HG02973 (cell line): ENCODE results near the gene ALG9.

ENCODE experiments used
- ATAC-seq: cut with Tn5 transposase; IDR thresholded peaks from one replicate; pipeline ENCODE4 v1.9.1; 2021; ENCODE audit warnings: moderate library complexity; ENCODE audit not compliant: unreplicated experiment

Gene ALG9, protein sequence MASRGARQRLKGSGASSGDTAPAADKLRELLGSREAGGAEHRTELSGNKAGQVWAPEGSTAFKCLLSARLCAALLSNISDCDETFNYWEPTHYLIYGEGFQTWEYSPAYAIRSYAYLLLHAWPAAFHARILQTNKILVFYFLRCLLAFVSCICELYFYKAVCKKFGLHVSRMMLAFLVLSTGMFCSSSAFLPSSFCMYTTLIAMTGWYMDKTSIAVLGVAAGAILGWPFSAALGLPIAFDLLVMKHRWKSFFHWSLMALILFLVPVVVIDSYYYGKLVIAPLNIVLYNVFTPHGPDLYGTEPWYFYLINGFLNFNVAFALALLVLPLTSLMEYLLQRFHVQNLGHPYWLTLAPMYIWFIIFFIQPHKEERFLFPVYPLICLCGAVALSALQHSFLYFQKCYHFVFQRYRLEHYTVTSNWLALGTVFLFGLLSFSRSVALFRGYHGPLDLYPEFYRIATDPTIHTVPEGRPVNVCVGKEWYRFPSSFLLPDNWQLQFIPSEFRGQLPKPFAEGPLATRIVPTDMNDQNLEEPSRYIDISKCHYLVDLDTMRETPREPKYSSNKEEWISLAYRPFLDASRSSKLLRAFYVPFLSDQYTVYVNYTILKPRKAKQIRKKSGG

DNA sequence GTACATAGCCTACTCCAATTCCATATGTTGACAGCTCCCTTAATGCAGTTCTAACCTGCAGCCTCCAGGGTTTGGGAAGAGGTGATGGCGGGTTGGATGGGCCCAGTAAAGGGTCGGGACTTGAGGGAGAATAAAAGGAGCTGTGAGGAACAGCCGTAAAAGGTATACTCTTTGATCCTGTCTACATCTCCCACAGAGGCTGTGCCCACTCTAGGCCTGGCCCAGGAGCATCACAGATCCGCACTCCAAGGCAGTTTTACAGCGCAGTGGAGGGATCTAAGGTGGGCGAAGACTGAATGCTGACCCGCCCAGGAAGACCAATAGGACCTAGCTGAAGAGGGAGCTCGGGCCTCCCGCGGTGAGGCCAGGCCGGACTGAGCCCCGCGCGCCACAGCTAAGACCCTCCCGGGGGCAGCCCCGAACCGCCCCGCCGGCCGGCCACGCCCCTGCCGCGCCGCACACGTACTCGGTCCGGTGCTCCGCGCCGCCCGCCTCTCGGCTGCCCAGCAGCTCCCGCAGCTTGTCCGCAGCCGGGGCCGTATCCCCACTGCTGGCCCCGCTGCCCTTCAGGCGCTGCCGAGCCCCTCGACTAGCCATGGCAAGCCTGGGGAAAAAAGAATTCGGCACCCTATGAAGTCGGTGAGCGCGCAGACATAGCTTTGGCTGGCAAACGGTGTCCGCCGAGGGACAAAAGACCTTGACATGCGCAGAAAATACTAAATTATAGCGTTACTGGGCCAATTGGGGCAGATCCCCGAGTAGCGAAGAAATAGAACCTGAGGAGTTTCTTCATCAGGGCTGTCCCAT, at the start of gene ALG9:
ALG9 (minus strand) TSS at position 696 of the 807 bp plus-strand sequence; CDS start at position 597, 99 bp downstream.
- ATAC-seq, result peak; percentile 83

DNA sequence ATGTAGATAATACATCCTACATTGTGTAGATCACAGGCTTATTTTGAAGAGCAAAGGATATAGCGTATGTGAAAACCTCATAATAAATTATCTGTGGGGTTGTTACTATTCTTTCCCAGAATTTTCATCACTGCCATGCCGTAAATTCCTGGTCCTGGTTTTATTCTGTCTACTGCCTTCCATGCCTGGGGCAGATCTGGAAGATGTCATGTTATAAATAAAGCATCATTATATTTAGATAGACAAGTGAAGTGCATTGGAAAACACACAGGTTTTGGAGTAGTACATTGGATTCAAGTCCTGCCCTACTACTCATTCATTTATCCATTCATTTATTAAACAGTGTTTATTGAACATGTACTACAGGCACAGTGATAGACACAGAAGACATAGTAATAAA, 49.5 kb upstream of the ALG9 start:
- ATAC-seq, result no peak

DNA sequence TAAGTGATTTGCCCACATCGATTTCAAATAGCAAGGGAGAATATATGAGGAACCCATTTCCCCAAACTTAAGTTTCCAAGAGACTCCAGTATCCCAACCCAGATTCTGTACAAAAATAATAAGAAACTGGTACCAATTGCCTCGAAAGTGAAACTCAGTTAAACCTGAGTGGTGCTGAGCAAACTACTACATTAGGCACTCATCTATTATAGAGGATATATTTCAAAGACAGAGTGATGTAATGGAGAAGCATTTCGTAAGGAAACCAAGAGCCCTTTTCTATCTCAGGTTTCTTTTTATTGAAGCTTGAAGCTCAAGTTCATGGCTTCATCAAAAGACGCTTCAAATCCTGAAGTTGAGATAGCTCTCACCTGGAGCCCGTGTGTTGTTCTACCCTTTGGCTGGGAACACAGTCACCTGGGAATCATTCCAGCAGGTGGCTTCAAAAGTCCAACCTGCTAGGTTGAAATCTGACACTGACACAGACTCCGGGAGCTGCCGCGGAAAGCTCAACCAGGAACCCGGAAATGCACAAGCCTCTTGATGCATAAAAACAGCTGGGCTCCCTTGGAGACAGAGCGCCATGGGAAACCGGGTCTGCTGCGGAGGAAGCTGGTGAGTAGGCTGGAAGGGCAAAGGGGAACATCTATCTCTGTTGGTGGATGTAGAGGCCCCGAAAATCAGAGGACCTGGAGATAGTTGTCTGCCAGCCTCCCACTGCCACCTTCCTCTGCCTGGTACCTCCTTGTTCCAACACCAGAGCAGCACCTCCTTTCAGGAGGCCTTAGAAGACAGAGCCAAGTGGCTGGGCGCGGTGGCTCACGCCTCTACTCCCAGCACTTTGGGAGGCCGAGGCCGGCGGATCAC, 47.2 kb upstream of the ALG9 start, which contains the start of gene C11orf52:
C11orf52 (plus strand) TSS at position 524 of the 867 bp plus-strand sequence; CDS start at position 584, 60 bp downstream.
- ATAC-seq, result no peak

DNA sequence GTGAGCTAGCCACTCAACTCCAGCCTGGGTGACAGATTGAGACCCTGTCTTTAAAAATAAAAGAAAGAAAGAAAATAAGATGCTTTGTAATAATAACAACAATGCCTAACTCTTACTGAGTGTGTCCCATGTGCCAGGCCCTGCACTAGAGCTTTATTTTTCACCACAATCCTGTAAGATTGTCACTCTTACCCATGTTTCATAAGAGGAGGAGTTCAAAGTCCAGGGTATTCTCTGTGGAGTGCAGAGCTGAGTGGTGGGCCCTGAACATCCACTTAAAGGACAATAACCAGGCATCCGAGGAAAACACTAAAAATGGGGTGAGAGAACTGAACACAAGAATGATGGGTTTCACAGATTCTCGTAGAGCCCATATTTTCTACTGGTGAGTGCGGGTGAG, 46.4 kb upstream of the ALG9 start:
- ATAC-seq, result no peak

DNA sequence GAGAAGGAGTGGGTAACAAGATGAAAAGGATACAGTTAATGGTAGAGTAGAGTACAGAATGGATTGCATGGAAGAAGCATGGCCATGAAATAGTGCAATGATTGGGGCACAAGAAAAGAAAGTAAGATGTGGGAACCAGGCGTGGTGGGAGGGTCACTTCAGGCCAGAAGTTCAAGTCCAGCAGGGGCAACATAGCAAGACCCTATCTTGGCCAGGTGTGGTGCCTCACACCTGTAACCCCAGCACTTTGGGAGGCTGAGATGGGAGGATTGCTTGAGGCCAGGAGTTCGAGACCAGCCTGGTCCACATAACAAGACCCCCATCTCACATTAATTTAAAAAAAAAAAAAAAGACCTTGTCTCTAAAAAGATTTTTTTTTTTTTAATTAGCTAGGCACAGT, 45.9 kb upstream of the ALG9 start:
- no peak for ATAC-seq

DNA sequence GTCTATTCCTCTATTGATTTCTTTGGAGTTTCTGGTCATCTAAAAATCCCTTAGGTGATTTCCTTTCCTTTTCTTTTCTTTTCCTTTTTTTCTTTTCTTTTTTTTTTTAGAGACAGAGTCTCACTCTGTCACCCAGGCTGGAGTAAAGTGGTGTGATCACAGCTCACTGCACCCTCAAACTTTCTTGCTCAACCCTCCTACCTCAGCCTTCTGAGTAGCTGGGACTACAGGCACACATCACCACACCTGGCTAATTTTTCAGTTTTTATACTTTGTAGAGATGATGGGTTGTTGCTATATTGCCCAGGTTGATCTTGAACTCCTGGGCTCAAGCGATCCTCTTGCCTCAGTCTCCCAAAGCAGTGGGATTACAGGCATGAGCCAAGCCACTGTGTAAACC, 45.4 kb upstream of the ALG9 start:
- ATAC-seq, result no peak

DNA sequence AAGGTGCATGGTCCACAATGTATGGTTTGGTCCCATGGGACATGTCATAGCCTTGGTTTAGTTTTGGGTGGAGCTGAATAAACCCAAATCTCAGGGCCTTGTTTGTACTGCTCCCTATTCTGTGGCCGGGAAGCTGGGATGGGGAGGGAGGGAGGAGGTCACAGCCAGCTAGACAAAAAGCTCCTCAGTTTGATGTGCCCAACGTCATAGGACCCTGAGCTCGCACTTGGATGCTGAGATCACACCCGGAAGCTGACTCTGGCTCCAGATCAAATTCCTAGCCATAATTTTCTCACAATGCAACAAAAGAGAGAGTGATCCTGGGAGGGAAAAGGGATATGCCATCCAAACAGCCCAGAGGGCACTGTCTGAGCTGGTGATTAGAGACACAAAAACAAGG, 42.6 kb upstream of the ALG9 start:
- no peak for ATAC-seq

DNA sequence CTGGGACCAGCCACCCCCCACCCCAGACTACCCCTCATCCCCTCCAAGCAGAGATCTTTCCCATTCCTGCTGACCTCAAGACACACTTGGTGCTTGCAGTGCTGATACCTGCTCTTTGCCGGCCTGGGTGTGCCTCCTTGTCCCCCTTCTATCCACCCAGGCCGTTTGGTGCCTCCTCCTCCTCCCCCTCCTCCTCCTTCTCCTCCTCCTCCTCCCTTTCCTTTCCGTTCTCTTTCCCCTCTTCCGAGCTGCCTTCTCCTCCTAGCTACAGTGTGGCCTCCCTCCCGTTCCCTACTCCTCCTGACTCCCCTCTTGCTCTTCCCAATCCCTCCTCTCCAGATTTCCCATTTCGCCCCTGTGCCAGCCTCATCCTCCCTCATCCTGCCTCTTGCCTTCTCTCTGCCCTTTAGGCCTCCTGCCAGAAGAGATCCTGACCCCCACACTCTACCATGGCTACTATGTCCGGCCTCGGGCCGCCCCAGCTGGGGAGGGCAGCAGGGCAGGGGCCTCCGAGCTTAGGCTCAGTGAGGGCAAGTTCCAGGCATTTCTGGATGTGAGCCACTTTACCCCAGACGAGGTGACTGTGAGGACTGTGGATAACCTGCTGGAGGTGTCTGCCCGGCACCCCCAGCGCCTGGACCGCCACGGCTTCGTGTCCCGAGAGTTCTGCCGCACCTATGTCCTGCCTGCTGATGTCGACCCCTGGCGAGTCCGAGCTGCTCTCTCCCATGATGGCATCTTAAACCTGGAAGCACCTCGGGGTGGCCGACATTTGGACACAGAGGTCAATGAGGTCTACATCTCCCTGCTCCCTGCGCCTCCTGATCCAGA, 41.9 kb upstream of the ALG9 start:
- no peak for ATAC-seq

DNA sequence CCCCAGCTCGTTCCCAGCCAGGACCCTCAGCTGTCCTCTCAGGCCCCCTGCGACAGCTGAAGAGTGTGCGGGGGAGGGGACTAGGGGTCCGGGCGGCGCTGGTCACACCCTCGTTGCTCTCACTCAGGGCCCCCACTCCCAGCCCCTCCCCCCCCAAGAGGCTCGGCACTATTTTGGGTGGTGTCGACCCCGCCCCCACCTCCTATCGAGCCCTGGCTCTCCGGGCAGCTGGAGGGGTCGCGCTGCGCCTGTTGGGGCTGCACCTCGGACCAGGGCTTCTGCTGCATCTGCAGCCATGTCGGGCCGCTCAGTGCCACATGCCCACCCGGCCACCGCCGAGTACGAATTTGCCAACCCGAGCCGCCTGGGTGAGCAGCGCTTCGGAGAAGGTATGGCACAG, 41.2 kb upstream of the ALG9 start, which contains the start of gene HSPB2:
HSPB2 (plus strand) TSS at position 200 of the 400 bp plus-strand sequence; CDS start at position 296, 96 bp downstream.
- no peak for ATAC-seq

DNA sequence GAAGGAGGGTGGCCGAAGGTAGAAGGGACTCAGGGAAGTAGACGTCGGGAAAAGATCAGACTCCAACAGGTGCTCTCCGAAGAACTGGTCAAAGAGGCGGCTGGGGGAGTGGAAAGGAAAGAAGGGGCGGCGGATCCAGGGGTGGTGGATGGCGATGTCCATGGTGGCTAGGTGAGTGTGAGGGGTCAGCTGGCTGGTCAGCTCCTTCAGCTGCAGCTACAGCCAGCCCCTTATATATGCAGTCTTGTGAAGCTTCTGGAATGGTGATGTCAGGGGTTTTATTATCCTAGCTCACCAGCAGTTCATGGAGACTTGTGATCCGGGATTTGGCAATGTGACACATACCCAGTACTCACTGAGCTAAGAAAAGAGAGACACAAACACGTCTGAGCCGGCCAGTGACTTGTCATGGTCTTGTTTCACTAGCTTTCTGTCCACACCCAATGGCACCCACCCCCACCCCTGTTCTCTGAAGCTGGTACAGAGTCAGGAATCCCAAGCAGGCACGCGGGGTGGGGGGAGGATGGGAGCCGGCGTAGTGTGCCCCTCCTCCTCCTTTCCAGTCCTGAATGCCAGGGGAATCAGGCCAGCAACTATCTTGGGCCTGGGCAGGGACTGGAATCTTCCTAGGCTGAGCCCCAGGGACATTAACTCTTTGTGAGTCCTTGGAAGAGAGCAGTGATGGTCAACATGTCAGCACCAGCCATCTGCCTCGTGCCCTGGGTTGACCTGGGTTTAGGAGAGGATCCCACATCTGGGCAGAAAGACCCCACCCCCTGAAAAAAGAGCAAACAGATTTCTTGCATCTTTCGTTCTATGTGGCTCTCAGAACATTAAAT, 40.4 kb upstream of the ALG9 start, which contains the start of gene CRYAB:
CRYAB (minus strand) TSS at position 208 of the 839 bp plus-strand sequence; CDS start at position 162, 46 bp downstream.
- no peak for ATAC-seq

DNA sequence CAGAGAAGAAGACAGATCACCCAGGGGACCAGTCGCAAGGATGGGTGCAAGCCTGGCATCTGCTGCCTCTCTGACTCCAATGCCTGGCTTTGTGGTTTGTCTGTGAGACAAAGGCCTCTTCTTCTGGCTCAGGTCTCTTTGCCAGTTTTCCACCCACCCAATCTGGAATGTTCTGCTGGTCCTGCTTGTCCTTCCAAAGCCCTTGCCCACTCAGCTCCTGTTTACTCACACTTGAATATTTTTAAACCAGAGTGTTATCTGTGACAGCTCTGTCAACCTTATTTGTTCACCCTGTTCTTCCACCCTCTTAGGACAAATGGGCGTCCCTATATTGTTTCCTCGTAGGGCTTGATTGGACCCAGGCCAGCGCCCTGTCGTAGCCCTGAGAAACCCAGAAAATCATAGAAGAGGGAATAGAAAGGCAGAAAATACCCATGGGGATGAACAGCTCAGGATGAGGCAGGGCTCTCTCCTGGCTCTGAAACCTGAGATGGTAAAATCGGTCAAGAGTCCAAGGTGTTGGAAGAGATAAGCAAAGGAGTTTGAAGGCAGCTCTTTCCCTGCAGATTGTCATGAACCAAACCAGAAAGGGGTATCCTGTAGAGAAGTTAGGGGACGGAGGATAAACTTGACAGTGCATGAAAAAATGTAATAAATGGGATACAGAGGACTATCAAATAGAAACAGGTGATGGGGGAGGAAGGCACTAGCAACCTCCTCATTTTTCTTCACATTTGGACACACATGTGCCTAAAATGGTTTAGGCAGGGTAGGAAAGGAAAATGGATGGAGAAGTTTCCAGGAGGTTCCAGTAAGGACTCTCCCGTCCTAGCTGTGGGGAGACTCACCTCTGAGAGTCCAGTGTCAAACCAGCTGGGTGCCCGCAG, 39.5 kb upstream of the ALG9 start:
- ATAC-seq, result no peak

DNA sequence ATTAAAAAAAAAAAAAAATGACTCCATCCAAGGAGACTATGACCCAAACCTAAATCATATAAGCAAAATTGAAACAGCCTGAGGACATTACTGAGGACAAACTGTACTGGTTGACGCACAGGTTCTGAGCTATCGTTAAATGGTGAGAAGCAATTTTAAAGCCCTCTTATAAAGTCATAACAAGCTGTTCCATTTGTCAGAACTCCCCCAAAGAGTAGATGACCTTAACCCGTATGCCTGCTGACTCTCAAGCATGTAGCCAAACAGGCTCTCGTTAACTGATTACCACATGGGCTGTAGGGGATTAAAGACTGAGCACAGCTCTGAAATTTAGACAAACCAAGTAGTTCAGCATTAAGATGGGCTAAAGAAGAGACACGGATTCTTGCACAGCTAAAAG, 38.0 kb upstream of the ALG9 start:
- ATAC-seq, result no peak

DNA sequence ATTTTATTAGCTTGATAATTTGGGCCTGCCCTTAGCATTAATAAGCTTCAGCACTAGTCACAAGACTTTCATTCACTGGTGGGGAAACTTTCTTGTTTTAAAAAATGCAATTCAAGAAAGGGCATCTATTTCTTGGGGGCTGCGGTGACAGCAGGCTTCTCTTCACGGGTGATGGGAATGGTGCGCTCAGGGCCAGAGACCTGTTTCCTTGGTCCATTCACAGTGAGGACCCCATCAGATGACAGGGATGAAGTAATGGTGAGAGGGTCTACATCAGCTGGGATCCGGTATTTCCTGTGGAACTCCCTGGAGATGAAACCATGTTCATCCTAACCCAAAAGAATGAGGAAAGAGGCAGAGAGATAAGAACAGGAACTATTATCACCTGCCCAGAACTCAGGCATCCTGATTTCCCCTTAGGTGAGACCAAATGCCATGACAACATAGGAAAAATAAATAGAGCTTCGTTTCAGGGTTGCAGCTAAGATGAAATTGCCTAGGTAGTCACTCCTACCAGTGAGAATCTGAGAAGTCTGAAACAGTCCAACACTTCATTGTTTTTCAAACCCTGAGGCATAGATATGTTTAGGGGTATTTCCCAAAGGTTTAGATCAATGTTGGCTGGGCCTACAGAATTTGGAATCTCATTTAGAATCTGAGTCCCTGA, 37.4 kb upstream of the ALG9 start:
- no peak for ATAC-seq

DNA sequence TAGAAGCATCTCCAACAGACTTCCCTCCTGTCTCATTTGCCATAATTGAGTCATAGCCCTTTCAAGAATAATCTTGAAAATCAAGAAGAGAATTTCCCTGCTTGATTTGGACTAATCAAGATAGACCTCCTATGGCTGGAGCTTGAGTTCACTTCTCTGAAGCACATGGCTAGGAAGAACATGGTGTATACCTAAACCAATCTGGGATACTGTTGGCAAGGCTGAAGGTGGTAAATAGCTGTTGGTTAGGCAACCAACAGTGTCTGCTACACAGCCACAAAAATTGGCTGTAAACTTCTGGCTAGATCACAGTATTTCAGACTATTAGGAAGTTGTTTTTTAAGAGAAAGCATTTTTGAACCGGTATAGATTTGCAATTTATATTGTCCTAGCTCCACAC, 35.3 kb upstream of the ALG9 start:
- no peak for ATAC-seq

DNA sequence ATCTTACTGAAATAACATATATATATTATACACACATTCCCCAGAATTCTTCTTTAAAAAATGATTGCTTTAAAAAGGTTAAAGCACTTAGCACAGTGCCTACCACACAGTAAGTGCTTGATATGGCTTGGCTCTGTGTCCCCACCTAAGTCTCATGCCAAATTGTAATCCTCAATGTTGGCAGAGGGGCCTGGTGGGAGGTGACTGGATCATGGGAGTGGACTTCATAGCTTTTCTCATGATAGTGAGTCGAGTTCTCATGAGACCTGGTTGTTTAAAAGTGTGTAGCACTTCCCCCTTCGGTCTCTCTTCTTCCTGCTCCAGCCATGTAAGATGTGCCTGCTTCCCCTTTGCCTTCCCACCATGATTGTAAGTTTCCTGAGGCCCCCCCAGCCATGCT, 34.0 kb upstream of the ALG9 start:
- ATAC-seq, result no peak

DNA sequence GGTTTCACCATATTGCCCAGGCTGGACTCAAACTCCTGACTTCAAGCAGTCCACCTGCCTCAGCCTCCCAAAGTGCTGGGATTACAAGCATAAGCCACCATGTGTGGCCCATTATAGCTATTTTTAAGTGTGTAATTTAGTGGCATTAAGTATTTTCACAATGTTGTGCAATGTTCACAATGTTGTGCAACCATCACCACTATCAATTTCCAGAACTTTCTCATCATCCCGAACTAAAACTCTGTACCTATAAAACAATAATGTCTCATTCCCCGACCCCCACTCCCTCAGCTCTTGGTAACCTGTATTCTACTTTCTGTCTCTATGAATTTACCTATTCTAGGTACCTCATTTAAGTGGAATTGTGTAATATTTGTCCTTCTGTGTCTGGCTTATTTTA, 15.5 kb upstream of the ALG9 start:
- ATAC-seq, result no peak

DNA sequence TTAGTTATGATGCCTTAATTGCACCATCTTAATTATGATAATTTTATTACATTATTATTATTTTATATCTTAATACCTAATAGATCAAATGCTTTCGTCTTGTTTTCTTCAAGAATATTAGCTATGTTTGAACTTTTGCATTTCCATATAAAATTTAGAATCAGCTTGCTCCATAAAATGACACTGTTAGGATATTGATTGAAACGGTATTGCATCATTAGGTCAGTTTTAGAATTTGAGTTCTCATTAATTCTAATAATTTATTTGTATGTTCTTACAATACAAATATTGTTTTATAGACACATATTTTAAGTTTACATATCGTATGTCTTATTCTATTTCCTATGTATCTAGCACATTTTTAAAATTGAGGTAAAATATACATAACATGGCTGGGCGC, 14.7 kb upstream of the ALG9 start:
- ATAC-seq, result no peak
